ENCODE data around the gene MYL12A. TPM values are rescaled to one million over a fixed set of nuclear protein-coding genes. Genes with fewer than 3 reads are reported as not detected.

The MYL12A gene
- total RNA-seq, 1 experiment from 2014 or later, result 284 TPM

DNA sequence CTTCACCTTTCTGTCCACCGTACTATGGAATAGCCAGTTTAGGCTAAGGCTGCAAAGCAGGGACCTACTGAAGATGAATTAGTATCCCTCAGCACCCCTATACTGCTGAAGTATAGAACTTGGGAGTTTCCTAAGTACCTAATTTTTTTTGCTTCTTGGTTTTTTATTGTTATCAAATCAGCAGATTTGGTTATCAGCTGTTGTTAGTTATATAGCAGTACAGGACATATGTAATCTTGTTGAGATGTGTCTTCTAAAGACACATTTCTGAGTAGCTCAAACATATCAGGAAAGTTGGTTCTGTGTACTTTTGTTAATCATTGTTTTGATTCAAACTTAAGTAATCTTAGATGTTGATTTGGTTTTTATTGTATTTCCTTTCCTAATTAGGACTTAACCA lies 5.2 kb downstream of the MYL12A start:
- Histone ChIP-seq H2AK5ac (ENCODE audit: insufficient read length, low read length) (no peak overlapping the region), H3K27ac (ENCODE audit: insufficient read length, low read depth, low read length) (no peak overlapping the region), H3K79me1 (ENCODE audit: insufficient read depth, low read depth, low read length, poor library complexity, severe bottlenecking) (no peaks in the 10 kb centered on the region), H3K4me1 (ENCODE audit: insufficient read depth, low read length) (no peaks in the 10 kb centered on the region), H3K23ac (ENCODE audit: insufficient read length, low read depth, low read length) (no peak overlapping the region), H4K5ac (ENCODE audit: insufficient read length, low read depth, low read length) (no peak overlapping the region), H4K20me1 (ENCODE audit: control insufficient read depth, insufficient read depth, insufficient read length) (no peaks in the 10 kb centered on the region), H4K91ac (ENCODE audit: insufficient read length, low read depth, low read length) (no peak overlapping the region), H4K8ac (replicated peaks; ENCODE audit: insufficient read length, low read depth, low read length) (no peak overlapping the region), H3K4ac (ENCODE audit: low read depth, low read length) (no peak overlapping the region), H3K27me3 (ENCODE audit: insufficient read depth, low read length) (no peaks in the 10 kb centered on the region), H3K14ac (ENCODE audit: insufficient read depth, low read length) (no peak overlapping the region), H3K23me2 (ENCODE audit: insufficient read length, low read depth, low read length, poor library complexity, severe bottlenecking) (peaks cover 3% of the 10 kb centered on the region), H3K56ac (ENCODE audit: insufficient read length, low read depth, low read length) (no peak overlapping the region), H3K18ac (ENCODE audit: insufficient read length, low read depth, low read length) (no peak overlapping the region), H2AFZ (ENCODE audit: low read length) (no peak overlapping the region), H2BK120ac (ENCODE audit: low read depth, low read length, poor library complexity, severe bottlenecking) (no peak overlapping the region), H2BK20ac (ENCODE audit: low read depth, low read length, poor library complexity, severe bottlenecking) (no peak overlapping the region), H3K79me2 (ENCODE audit: insufficient read depth, low read length) (peaks cover 20% of the 10 kb centered on the region; the same call in 1 of the 2 replicates), H3T11ph (ENCODE audit: low read length) (no peak overlapping the region), H2BK15ac (ENCODE audit: low read depth, low read length) (no peak overlapping the region), H3K4me2 (ENCODE audit: insufficient read depth, insufficient read length, low read length) (no peak overlapping the region), H3K9me3 (ENCODE audit: control insufficient read depth, low read depth, low read length) (no peaks in the 10 kb centered on the region), H2BK12ac (ENCODE audit: insufficient read length, low read depth, low read length) (no peak overlapping the region), H3K9ac (ENCODE audit: extremely low read depth, insufficient read length, low read length) (no peak overlapping the region), H2BK5ac (ENCODE audit: insufficient read length, low read length) (no peak overlapping the region)
- Mint-ChIP-seq H3K36me3 (ENCODE audit: insufficient read depth in 1 of 3, low read depth in 3 of 3) (peaks cover 38 to 64% (median 60%) of the 10 kb centered on the region in 3 experiments), H3K27me3 (ENCODE audit: low read depth) (no peaks in the 10 kb centered on the region), H3K27ac (peak overlapping the region in 1 of 3 experiments; percentile 81; a peak in 3 of 7 replicates), H3K9me3 (no peaks in the 10 kb centered on the region), H3K4me3 (no peak overlapping the region), H3K4me1 (peaks cover 22 to 31% of the 10 kb centered on the region in 2 experiments)
- WGBS (ENCODE audit: extremely low coverage, insufficient read length, low lambda C conversion rate), result no CpG with 5 or more reads among the region's 1 CpG
- no peak for TF ChIP-seq CTCF (conservative IDR thresholded peaks at IDR 0.05)
- DNase-seq, result no peak
